HEK293 (cell line): ENCODE data around the gene VPS51.

Source experiments
- ATF2 ChIP-seq: fragments of 450-650 bp; formaldehyde crosslinking; IDR thresholded peaks from 2 replicates; pipeline ENCODE4 v1.5.1; 2016; ENCODE audit warnings: missing biosample characterization, missing genetic modification characterization, low read depth
- GLI4 ChIP-seq: fragments of 450-650 bp; formaldehyde crosslinking; IDR thresholded peaks from 2 replicates; pipeline ENCODE4 v1.5.1; 2016; ENCODE audit warnings: missing biosample characterization, missing genetic modification characterization
- HOXD13 ChIP-seq: sonication (generic); formaldehyde crosslinking; IDR thresholded peaks from 2 replicates; pipeline ENCODE4 v1.8.0; 2022; ENCODE audit warnings: missing genetic modification reagents, borderline replicate concordance
- KLF9 ChIP-seq: fragments of 450-650 bp; formaldehyde crosslinking; IDR thresholded peaks from 2 replicates; pipeline ENCODE4 v1.5.1; 2016; ENCODE audit warnings: missing biosample characterization, missing genetic modification characterization, low read depth
- SALL2 ChIP-seq: fragments of 450-650 bp; formaldehyde crosslinking; IDR thresholded peaks from 2 replicates; pipeline ENCODE4 v1.5.0; 2017; ENCODE audit warnings: missing biosample characterization, mild to moderate bottlenecking, missing genetic modification characterization, borderline replicate concordance
- SCRT2 ChIP-seq: fragments of 450-650 bp; formaldehyde crosslinking; IDR thresholded peaks from 2 replicates; pipeline ENCODE4 v1.5.1; 2016; ENCODE audit warnings: missing biosample characterization, missing genetic modification characterization
- ZBTB1 ChIP-seq: fragments of 450-650 bp; formaldehyde crosslinking; IDR thresholded peaks from 2 replicates; pipeline ENCODE4 v1.5.1; 2016; ENCODE audit warnings: missing biosample characterization, missing genetic modification characterization
- ZNF114 ChIP-seq: fragments of 450-650 bp; formaldehyde crosslinking; IDR thresholded peaks from 2 replicates; pipeline ENCODE4 v1.5.0; 2017; ENCODE audit warnings: missing biosample characterization, missing genetic modification characterization
- ZNF169 ChIP-seq: fragments of 450-650 bp; formaldehyde crosslinking; IDR thresholded peaks from 2 replicates; pipeline ENCODE4 v1.5.1; 2016; ENCODE audit warnings: missing biosample characterization, missing genetic modification characterization
- ZNF202 ChIP-seq: fragments of 450-650 bp; formaldehyde crosslinking; IDR thresholded peaks from 2 replicates; pipeline ENCODE4 v1.5.1; 2016; ENCODE audit warnings: missing biosample characterization, missing genetic modification characterization, borderline replicate concordance
- ZNF221 ChIP-seq: fragments of 450-650 bp; formaldehyde crosslinking; IDR thresholded peaks from 2 replicates; pipeline ENCODE4 v1.5.1; 2017; ENCODE audit warnings: missing biosample characterization, missing genetic modification characterization, borderline replicate concordance
- ZNF341 ChIP-seq: fragments of 450-650 bp; formaldehyde crosslinking; IDR thresholded peaks from 2 replicates; pipeline ENCODE4; 2016; ENCODE audit warnings: low read depth, missing biosample characterization, missing genetic modification characterization
- ZNF473 ChIP-seq: fragments of 450-650 bp; formaldehyde crosslinking; IDR thresholded peaks from 2 replicates; pipeline ENCODE4 v1.5.1; 2017; ENCODE audit warnings: missing biosample characterization, missing genetic modification characterization
- ZNF48 ChIP-seq: fragments of 450-650 bp; formaldehyde crosslinking; IDR thresholded peaks from 2 replicates; pipeline ENCODE4 v1.5.1; 2016; ENCODE audit warnings: missing biosample characterization, missing genetic modification characterization
- ZNF549 ChIP-seq: fragments of 450-650 bp; IDR thresholded peaks from 2 replicates; pipeline ENCODE4 v1.5.1; 2018; ENCODE audit warnings: missing biosample characterization, missing genetic modification characterization, mild to moderate bottlenecking, inconsistent platforms, moderate library complexity
- ZNF560 ChIP-seq: fragments of 450-650 bp; formaldehyde crosslinking; IDR thresholded peaks from 2 replicates; pipeline ENCODE4 v1.5.1; 2017; ENCODE audit warnings: missing biosample characterization, missing genetic modification characterization, borderline replicate concordance
- ZNF580 ChIP-seq: fragments of 450-650 bp; formaldehyde crosslinking; IDR thresholded peaks from 2 replicates; pipeline ENCODE4 v1.5.1; 2016; ENCODE audit warnings: missing biosample characterization, missing genetic modification characterization
- ZNF600 ChIP-seq: fragments of 450-650 bp; formaldehyde crosslinking; IDR thresholded peaks from 2 replicates; pipeline ENCODE4 v1.5.1; 2016; ENCODE audit warnings: missing biosample characterization, missing genetic modification characterization
- ZNF624 ChIP-seq: fragments of 450-650 bp; formaldehyde crosslinking; IDR thresholded peaks from 2 replicates; pipeline ENCODE4 v1.5.1; 2017; ENCODE audit warnings: missing biosample characterization, missing genetic modification characterization
- ZNF660 ChIP-seq: fragments of 450-650 bp; IDR thresholded peaks from 2 replicates; pipeline ENCODE4 v1.5.1; 2018; ENCODE audit warnings: missing biosample characterization, mild to moderate bottlenecking, missing genetic modification characterization
- ZNF664 ChIP-seq: fragments of 450-650 bp; formaldehyde crosslinking; IDR thresholded peaks from 2 replicates; pipeline ENCODE4 v1.5.1; 2016; ENCODE audit warnings: missing biosample characterization, missing genetic modification characterization
- ZNF701 ChIP-seq: fragments of 450-650 bp; formaldehyde crosslinking; IDR thresholded peaks from 2 replicates; pipeline ENCODE4 v1.5.1; 2016; ENCODE audit warnings: missing biosample characterization, missing genetic modification characterization
- ZNF768 ChIP-seq: fragments of 450-650 bp; formaldehyde crosslinking; IDR thresholded peaks from 2 replicates; pipeline ENCODE4 v1.5.1; 2018; ENCODE audit warnings: missing biosample characterization, mild to moderate bottlenecking, missing genetic modification characterization
- TF ChIP-seq, protein P1 (sequence below): fragments of 450-650 bp; formaldehyde crosslinking; IDR thresholded peaks from 2 replicates; pipeline ENCODE4 v1.5.1; 2016; ENCODE audit warnings: missing biosample characterization, missing genetic modification characterization
- TF ChIP-seq, protein P2 (sequence below): fragments of 450-650 bp; formaldehyde crosslinking; IDR thresholded peaks from 2 replicates; pipeline ENCODE4 v1.5.1; 2016; ENCODE audit warnings: missing biosample characterization, missing genetic modification characterization
- TF ChIP-seq, protein P3 (sequence below): fragments of 450-650 bp; formaldehyde crosslinking; IDR thresholded peaks from 2 replicates; pipeline ENCODE4 v1.5.1; 2016; ENCODE audit warnings: missing biosample characterization, missing genetic modification characterization
- TF ChIP-seq, protein P4 (sequence below): fragments of 450-650 bp; formaldehyde crosslinking; IDR thresholded peaks from 2 replicates; pipeline ENCODE4 v1.5.1; 2017; ENCODE audit warnings: missing biosample characterization, missing genetic modification characterization
- TF ChIP-seq, protein P5 (sequence below): fragments of 450-650 bp; formaldehyde crosslinking; IDR thresholded peaks from 2 replicates; pipeline ENCODE4 v1.5.1; 2016; ENCODE audit warnings: missing biosample characterization, missing genetic modification characterization

Gene VPS51

GRCh38 chr11:65117206-65118096 is 21.4 kb downstream of the VPS51 start, which contains the start of gene ZNHIT2 (continued):
- TF ChIP-seq ZNF660 (peak; percentile 55), ZNF48 (tag by site-specific recombination) (no peak), ZNF114 (tag by site-specific recombination) (no peak), ZNF600 (tag by site-specific recombination) (peak; percentile 26; the same call in 1 of the 2 replicates), ZNF768 (tag by site-specific recombination) (no peak), ZNF341 (tag by site-specific recombination) (no peak), ZNF560 (tag by site-specific recombination) (no peak), ZNF701 (no peak), ZNF624 (tag by site-specific recombination) (no peak), KLF9 (tag by site-specific recombination) (peak; percentile 64; the same call in 1 of the 2 replicates), GLI4 (tag by site-specific recombination) (peak; percentile 86; the same call in 1 of the 2 replicates), ZNF473 (tag by site-specific recombination) (no peak), ZNF549 (no peak), ZNF580 (peak; percentile 93), ZNF202 (no peak), ATF2 (tag by site-specific recombination) (peak; percentile 78), SALL2 (no peak), ZBTB1 (no peak), ZNF169 (tag by site-specific recombination) (no peak), ZNF221 (tag by site-specific recombination) (no peak), ZNF664 (tag by site-specific recombination) (no peak), HOXD13 (CRISPR knock-in tag) (no peak), SCRT2 (tag by site-specific recombination) (peak; percentile 57; the same call in 1 of the 2 replicates)
- TF ChIP-seq, protein P1, sequence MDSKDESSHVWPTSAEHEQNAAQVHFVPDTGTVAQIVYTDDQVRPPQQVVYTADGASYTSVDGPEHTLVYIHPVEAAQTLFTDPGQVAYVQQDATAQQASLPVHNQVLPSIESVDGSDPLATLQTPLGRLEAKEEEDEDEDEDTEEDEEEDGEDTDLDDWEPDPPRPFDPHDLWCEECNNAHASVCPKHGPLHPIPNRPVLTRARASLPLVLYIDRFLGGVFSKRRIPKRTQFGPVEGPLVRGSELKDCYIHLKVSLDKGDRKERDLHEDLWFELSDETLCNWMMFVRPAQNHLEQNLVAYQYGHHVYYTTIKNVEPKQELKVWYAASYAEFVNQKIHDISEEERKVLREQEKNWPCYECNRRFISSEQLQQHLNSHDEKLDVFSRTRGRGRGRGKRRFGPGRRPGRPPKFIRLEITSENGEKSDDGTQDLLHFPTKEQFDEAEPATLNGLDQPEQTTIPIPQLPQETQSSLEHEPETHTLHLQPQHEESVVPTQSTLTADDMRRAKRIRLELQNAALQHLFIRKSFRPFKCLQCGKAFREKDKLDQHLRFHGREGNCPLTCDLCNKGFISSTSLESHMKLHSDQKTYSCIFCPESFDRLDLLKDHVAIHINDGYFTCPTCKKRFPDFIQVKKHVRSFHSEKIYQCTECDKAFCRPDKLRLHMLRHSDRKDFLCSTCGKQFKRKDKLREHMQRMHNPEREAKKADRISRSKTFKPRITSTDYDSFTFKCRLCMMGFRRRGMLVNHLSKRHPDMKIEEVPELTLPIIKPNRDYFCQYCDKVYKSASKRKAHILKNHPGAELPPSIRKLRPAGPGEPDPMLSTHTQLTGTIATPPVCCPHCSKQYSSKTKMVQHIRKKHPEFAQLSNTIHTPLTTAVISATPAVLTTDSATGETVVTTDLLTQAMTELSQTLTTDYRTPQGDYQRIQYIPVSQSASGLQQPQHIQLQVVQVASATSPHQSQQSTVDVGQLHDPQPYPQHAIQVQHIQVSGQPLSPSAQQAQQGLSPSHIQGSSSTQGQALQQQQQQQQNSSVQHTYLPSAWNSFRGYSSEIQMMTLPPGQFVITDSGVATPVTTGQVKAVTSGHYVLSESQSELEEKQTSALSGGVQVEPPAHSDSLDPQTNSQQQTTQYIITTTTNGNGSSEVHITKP (tag by site-specific recombination), result peak; percentile 89
- TF ChIP-seq, protein P2, sequence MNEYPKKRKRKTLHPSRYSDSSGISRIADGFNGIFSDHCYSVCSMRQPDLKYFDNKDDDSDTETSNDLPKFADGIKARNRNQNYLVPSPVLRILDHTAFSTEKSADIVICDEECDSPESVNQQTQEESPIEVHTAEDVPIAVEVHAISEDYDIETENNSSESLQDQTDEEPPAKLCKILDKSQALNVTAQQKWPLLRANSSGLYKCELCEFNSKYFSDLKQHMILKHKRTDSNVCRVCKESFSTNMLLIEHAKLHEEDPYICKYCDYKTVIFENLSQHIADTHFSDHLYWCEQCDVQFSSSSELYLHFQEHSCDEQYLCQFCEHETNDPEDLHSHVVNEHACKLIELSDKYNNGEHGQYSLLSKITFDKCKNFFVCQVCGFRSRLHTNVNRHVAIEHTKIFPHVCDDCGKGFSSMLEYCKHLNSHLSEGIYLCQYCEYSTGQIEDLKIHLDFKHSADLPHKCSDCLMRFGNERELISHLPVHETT (tag by site-specific recombination), result no peak
- TF ChIP-seq, protein P3, sequence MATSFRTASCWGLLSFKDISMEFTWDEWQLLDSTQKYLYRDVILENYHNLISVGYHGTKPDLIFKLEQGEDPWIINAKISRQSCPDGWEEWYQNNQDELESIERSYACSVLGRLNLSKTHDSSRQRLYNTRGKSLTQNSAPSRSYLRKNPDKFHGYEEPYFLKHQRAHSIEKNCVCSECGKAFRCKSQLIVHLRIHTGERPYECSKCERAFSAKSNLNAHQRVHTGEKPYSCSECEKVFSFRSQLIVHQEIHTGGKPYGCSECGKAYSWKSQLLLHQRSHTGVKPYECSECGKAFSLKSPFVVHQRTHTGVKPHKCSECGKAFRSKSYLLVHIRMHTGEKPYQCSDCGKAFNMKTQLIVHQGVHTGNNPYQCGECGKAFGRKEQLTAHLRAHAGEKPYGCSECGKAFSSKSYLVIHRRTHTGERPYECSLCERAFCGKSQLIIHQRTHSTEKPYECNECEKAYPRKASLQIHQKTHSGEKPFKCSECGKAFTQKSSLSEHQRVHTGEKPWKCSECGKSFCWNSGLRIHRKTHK, result no peak
- TF ChIP-seq, protein P4, sequence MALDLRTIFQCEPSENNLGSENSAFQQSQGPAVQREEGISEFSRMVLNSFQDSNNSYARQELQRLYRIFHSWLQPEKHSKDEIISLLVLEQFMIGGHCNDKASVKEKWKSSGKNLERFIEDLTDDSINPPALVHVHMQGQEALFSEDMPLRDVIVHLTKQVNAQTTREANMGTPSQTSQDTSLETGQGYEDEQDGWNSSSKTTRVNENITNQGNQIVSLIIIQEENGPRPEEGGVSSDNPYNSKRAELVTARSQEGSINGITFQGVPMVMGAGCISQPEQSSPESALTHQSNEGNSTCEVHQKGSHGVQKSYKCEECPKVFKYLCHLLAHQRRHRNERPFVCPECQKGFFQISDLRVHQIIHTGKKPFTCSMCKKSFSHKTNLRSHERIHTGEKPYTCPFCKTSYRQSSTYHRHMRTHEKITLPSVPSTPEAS, result 0 out of 2 replicates have a peak, but pooled peaks have one; percentile 25
- TF ChIP-seq, protein P5, sequence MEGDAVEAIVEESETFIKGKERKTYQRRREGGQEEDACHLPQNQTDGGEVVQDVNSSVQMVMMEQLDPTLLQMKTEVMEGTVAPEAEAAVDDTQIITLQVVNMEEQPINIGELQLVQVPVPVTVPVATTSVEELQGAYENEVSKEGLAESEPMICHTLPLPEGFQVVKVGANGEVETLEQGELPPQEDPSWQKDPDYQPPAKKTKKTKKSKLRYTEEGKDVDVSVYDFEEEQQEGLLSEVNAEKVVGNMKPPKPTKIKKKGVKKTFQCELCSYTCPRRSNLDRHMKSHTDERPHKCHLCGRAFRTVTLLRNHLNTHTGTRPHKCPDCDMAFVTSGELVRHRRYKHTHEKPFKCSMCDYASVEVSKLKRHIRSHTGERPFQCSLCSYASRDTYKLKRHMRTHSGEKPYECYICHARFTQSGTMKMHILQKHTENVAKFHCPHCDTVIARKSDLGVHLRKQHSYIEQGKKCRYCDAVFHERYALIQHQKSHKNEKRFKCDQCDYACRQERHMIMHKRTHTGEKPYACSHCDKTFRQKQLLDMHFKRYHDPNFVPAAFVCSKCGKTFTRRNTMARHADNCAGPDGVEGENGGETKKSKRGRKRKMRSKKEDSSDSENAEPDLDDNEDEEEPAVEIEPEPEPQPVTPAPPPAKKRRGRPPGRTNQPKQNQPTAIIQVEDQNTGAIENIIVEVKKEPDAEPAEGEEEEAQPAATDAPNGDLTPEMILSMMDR, result peak; percentile 78
